GM21447 (cell line): ENCODE data around the gene MBP.
A peak's percentile ranks its signal among the peaks of the same experiment; 100 is the strongest.
"Not testable (repeated sequence)": the region's sequence is repeated elsewhere in the genome, so short reads cannot be mapped to it uniquely, and the experiment has no call there.

Source experiments
- ATAC-seq: cut with Tn5 transposase; IDR thresholded peaks from one replicate; pipeline ENCODE4 v1.9.1; 2021; ENCODE audit not compliant: unreplicated experiment

The MBP gene

DNA sequence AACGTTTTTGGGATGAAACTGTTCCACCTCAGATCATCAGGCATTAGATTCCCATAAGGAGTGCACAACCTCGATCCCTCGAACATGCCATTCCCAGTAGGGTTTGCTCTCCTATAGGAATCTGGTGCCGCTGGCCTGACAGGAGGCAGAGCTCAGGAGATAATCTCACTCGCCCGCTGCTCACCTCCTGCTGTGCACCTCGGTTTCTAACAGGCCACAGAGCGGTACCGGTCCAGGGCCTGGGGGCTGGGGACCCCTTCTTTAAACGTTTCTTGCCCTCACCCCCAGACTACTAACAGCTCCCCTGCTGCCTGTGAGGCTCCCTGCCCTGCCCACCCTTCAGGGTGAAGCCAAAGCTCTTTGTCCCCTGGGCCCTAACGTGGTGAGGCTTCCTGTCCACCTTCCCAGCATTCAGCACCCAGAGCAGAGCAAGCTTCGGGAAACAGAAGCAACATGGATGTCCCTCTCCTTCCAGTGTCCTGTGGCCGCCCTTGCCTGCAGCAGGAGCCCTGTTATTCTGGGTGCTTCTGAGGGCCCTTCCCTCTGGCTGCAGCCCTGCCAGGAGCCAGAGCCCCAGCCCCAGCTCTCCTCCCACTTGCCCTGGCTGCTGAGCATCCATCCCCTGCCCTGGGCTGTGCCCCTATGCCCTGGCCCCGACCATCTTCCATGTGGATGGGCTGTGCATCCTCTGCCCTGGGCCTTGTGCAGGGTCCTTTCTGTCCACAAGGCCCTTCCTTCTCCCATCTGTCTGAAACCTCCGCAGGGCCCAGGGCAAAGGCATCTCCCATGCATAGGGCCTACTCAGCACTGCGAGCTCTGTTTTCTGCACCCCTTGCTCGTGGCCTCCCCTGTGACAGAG lies 140.1 kb downstream of the MBP start:
- ATAC-seq: no peak

DNA sequence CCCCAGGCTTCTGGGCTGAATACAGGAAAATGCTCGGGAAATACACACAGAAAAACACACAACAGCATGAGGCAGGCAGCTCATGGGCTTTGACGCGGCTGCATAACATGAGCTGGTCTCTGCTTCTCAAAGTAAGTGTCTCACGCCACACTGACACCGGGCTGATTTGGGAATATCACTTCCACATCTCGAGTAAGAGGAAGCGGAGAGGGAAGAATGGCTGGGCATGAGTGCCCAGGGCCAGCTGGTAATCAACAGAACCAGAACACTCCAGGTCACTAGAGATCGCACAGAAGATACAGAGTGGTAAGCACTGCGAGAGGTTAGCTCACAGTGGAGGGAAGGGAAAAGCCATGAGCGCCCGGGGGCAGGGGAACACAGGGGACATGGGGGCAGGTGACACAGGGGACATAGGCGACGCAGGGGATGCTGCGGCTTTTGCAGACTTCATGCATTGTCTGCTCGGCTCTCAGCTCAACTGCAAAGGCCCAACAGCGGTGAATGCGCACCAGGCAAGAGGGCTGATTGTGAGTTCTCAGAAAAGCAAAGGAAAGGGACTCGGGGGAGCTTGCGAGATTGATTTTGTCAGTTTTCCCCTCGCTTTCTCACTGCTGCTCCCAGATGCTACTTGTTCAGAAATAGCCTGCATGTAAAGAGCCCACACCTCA lies 141.4 kb downstream of the MBP start:
- no peak for ATAC-seq

DNA sequence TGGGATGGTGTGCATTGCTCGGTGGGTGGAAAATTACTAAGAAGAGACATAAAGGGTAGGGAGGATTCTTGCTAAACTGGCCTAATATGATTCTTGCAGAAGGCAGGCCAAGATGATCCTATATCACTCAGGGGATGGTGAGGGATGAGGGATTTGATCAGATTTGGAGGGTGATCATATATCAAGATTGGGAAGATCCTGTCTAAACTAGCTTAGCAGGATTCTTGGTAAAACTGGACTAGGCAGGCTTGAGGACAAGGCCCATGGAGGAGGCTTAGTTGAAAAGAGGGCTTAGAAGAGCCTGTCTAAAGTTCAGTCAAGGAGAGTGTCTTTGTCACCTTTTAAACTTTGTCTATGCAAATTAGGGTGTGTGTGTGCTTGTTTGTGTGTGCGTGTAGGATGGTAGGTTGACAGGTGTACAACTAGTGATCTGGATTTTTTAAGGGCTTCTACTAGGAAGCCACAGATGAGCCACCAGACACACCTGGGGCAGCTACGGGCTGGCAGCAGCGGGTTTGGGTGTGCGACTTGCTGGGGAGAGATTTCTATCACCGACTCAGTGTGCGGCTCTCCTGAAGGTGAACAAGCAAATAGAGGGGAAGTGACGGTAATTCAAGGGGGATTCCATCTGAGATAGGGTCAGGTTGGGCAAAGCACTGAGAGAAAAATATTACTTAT lies 142.1 kb downstream of the MBP start:
- ATAC-seq: not testable (repeated sequence)

DNA sequence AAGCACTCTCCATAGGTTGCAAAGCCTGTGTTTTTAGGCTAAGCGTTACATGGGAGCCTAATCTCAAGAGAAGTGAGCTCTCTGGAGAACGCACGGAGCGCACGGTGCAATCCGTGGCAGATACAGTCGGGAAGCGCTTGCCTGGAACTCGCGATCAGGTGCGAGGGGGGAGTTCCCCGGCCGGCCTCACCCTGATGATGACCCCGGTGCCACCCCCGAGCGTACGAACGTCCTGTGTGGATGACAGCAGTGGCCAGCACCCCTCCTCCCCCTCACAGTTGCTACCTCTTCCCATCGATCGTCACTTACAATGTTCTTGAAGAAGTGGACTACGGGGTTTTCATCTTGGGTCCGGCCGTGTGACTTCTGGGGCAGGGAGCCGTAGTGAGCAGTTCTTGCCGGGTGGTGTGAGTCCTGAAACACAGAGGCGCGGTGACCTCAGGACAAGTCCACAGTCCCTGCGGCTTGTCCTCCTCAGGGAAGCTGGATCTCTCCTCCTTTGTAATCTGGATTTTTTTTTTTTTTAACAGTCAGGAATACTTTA lies 142.9 kb downstream of the MBP start:
- no peak for ATAC-seq

DNA sequence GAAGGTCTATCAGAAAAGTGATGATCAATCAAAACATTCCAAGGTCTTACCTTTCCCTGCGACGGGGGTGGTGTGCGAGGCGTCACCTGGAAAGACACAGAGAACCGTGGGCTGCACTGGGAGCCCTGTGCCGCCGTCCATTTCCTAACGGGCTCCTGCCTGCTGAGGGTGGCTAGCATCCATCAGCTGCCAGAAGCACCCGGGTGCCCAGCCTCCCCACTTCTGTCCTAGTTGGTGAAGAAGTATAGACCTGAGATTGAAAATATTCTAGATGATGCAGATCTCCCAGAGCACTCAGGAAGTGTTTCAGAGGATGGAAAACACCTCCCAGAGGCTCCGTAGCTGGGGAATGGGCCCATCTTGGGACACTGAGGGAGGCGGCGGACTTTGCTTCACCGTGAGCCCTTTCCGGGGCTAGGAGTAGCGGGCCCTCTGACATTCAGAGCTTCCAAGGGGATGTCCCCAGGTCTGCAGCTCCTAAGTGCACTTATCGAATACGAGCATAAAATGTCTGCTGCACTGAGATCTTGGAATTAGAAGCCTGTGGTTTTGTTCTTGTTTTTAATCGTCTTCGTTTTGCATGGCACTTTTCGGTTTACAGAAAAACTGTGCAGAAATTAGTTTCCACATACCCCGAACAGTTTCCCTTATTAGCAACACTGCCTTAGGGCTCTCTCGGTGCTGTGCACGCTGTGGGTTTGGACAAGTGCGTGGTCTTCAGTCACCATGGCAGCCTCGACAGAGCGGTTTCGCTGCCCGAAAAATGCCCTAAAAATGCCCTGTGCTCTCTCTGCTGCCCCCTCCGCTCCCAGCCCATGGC lies 143.5 kb downstream of the MBP start:
- no peak for ATAC-seq

DNA sequence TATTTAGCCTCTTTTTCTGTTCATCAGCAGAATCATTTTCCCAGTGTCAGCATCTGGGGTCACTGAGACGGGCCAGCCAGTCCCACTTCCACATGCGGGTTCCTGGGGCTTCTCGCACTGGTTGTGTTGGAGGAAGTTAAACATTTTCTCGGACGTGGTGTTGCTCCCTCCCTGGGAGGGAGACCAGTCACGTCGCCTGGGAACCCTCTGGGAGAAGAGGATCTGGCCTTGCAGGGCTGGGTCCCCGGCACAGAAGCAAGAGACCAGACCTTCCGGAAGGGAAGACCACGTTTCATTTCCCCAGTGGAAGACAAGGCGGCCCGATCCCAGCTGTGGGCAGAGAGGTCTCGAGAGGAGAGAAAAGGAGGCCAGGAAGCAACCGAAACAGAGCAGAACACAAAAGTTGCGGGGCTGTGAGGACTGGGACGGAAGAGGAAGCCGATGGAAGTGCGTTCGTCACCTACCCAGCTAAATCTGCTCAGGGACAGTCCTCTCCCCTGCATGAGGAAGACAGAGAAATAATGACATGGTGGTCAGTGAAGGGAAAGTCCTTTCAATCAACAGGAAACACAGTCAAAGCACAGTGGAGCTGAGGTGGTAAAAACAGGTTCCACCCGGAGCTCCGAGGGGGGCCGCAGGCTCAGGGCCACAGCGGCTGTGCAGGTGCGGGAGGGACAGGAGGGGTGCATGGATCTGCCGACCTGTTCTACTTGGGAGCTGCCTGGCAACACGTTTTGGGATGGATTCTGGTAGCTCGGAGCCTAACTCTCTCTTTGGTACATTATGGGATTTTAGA lies 144.4 kb downstream of the MBP start:
- no peak for ATAC-seq

DNA sequence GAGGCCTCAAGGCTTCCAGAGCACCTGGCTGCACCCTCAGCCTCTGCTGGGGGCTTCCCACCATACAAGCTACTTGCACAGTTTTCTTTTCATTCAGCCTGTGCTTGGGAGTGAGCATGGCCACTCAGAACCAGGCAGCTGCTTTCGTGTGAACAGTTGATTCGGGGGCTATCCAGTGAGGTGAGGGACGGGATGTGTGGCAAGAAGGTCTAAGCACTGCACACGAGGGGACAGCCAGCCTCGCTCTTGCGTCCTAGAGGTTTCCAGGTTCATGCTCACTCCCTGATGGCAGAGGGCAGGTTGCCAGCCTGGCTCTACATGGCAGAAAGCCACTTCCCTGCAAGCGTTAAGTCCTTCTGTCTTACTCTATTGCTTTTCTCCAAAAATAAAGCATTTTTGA lies 146.2 kb downstream of the MBP start:
- ATAC-seq: no peak

DNA sequence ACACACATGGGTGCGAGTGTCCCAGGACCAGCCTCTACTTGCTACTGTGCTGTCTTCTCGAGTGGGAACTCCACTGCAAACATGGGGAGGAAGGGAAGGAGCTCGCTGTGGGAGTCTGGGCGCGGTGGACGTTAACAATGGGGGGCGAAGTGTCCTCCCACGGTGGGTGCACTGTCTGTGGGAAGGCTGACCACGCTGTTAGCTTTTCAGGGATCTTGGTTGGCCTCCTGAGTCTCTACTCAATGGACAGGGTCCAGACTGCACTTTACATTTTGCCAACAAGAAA lies 146.7 kb downstream of the MBP start:
- ATAC-seq: no peak

DNA sequence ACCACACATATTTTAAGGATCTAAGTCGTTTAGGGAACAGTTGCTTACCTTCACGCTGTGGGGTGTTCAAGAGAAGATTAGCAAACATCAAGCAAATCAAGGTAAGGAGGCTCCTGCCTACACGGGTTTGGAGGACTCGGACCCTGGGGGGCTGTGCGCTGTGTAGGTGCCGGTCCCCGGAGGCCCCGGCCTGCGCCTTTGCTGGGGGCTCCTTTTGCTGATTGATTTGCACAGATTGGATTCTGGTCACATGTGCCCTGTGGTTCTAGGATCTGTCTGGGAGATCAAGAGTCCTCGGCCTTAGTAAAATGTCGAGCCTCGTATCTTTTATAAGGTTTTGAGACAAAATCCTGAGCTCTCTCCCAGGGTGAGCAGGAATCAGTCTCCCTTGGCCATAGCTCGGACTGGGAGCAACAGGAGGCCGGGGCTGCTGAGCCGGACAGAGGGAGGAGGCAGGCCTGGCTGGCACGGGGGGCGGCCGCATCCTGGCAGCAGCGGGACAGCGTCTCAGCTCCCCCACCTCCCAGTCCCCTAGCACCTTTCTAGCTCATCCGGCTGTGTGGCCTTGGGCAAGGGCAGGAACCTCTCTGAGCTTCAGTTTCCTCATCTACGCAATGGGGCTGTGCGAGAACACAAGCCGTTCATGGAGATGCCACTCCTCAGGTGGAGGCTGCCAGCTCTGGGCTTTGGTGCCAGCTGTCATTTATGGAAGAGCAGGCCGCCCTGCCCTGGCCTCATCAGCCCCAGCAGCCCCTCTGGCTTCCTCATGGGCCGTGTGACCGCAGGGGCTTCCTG lies 147.2 kb downstream of the MBP start:
- ATAC-seq: no peak

DNA sequence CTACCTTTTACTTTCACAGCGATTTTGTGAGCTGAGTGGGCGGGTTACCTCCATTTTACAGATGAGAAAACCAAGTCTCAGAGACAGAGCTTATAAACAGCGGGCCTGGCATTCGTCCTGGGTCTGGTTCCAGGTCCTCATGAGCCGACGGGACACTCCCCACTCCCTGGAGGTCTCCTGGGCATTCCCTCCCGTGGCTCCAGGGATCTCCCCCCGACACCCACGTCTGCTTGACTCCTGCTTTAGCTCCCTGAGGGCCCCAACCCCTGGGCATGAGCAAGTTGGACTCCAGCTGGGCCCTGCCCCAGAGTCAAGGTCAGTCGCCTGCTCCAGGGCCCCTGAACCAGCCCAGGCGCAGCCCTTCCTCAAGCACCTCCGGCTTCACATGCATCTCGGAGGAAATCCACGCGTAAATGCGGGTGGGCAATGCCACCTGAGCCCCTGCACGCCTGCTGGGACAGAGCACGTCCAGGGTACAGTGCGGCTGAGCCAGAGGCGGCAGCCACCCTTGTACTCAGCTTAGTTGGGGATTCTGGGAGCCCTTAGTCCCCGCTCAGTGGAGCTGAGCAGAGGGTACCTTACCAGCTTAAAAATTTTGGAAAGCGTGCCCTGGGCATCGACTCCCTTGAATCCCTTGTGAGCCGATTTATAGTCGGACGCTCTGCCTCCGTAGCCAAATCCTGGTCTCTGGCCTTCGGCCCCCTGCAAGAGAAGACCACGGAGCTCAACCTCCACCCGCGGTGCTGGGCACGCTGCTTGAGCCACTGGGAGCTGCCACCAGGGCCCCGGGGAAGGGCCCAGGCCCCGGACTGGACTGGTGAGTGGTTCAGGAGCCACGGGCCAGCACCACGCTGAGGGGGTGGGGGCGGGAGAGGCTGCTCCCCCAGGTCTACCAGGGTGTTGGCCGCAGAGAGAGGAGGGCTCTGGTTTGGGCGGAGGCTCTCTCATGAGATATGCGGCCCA lies 148.1 kb downstream of the MBP start:
- ATAC-seq: no peak

DNA sequence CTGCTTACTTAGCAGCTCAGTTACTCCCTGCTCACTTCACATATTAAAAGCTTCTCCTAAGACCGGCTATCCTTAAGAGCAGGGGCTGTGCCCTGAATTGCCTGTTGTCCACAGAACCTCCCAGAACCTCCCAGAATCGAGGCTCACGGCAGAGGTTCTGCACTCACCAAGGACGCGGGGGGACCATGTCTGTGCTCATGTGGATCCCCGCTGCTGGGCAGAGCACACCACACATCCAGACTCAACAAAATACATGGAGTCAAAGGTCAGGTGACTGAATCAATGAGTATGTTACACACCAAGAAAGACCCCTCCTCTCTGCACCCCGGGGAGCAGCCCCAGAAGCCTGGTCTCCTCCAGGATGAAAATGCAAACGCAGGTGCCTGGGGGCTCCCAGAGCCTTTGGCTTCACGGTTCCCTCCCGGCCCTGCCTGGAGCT lies 149.0 kb downstream of the MBP start:
- no peak for ATAC-seq

DNA sequence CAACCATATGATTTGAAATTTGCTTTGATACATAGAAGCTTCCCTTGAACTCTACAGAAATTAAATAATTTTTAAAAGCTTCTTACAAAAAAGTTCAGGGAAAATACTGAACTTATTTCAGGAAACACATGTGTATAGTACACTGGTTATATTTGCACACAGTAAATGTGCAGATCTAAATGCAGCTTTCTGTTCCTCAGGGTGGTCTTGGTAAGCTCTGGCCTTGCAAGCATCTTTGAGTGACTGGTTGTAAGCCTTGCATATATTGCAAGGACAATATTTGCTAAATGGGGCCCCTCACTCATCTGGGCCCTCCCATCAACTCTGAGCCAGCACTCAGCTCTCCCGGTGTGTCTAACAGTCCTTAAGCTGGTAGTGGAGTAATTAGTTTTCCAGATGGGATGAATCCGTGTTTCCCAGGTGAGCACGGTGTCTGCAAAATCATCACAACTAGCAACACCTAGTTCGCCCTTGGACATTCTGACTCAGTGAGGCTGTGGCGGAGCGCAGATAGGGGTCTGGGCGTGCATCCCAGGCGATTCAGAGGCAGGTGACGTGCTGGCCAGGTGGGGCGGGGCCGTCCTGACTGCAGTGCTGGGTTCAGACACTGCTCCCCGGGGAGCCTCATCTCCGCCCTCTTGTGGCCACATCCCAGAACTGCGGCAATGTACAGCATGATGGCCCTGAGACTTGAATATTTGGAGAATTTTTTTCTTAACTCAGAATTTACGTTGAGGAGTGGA lies 149.6 kb downstream of the MBP start:
- peak; percentile 60 for ATAC-seq

DNA sequence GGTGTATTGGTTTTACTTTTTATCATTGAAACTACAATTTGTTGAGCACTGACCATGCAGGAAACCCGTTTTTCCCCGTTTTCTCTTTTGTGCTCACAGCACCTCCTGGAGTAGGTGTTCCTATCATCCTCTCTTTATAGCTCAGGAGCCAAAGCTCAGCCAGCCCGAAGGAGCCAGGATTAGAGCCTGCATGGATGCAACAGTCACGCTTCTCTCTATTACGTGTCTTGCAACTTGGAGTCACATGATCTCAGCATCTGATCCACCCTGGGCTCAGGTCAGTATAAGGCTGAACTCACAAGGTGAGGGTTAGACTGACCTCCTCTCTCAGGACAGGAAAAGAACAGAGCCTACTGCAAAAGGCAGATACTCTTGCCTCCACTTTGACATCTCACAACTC lies 150.5 kb downstream of the MBP start:
- ATAC-seq: no peak

DNA sequence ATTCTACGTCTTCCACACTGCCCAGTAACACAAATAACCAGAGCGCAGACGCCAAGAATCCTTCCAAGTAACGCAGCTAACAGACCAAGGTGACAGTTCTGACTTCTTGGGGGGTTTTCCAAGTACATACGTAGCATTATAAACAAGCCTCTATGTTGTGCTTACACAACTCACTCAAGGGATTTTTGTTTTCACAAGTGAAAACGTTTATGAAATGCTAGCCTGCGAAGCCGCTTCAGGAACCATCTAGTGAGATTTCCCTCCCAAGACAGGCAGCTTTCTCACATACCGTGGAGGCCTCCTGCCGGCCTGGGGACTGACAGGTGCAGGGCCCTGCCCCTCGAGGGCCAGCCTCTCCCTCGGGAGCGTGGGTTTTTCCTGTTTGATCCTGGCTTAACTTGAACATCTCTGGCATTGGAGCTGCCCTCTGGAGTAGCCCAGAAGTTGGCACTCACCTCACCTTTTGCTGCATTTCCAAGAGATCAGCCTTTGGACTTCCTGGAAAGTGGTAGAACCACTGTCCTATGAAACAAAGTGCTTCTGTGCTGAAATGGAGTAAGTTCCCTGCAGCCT lies 151.1 kb downstream of the MBP start:
- ATAC-seq: peak; percentile 49

DNA sequence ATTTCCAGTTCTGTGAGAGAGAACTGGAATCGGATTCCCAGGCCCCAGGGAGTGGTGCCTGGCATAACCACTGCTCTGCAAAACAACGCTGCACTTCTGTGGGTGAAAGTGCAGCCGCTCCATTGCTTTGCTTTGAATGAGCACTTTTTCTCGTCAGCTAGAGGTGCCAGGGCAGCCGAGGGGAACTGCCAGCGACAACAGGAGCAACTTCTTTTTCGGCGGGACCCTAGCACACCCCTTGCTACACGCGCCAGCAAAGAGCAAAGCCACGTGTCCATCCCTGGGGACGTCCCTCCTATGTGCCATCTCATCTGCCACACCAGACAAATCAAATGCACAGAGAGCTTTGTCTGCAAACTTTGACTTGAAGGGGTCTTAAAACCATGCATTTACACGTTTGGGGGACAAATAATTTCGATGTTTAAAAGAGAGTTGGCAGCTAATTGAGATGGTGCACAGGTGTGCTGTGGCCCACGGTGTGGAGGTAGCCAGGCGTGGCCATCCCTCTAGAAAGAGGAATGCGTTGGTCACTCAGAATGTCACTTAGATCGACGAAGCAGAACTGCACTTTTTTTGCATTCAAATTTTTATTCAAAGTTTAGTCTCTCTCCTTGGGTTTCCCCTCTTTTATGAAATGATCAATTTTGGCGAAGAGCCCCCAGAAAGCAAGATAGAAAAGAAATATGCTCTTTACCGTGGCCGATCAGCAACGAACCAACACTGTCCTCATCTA lies 151.8 kb downstream of the MBP start:
- ATAC-seq: peak; percentile 49

DNA sequence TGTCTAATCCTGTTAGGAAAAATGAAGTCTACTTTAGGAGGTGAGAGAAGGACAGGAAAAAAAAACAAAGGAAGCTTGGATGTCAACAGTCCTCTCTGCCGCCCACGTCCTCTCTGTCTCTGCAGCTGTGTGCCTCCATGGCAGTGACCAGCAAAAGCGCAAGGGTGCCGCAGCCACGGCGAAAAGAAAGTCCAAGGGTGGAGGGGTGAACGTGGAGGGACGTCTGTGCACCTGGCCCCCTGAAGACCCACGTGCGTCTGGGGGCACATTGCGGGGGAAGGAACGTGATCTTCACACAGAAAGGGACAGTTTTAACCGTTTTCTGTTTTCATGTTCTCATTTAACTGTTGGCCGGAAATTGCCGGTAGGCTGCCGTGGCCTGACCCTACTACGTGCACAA lies 152.7 kb downstream of the MBP start:
- no peak for ATAC-seq
